SK-N-SH treated with all-trans-retinoic acid at 6 μM for 48 hours (cell line): ENCODE data around the gene RCOR1.

Experiments
- ARNTL ChIP-seq: fragments of 450-650 bp; formaldehyde crosslinking; IDR thresholded peaks from 2 replicates; pipeline ENCODE4 v1.5.0; 2020; ENCODE audit warnings: low read depth, mild to moderate bottlenecking, moderate library complexity, borderline replicate concordance
- OSR1 ChIP-seq: fragments of 250-450 bp; sonication (Bioruptor Pico); IDR thresholded peaks from 2 replicates; pipeline ENCODE4 v1.8.0; 2022; ENCODE audit warnings: moderate library complexity, mild to moderate bottlenecking, inconsistent platforms
- PPARA ChIP-seq: fragments of 250-450 bp; sonication (Bioruptor Pico); IDR thresholded peaks from 2 replicates; pipeline ENCODE4 v1.5.0; 2020; ENCODE audit warnings: mild to moderate bottlenecking, borderline replicate concordance
- TCF4 ChIP-seq: fragments of 250-450 bp; sonication (Bioruptor Pico); IDR thresholded peaks from 2 replicates; pipeline ENCODE4 v1.8.0; 2021; ENCODE audit warnings: mild to moderate bottlenecking, moderate library complexity, borderline replicate concordance
- ZC3H10 ChIP-seq: fragments of 250-450 bp; sonication (Bioruptor Pico); IDR thresholded peaks from 2 replicates; pipeline ENCODE4 v1.5.1; 2021; ENCODE audit warnings: mild to moderate bottlenecking, moderate library complexity
- ZFP3 ChIP-seq: fragments of 250-450 bp; sonication (Bioruptor Pico); IDR thresholded peaks from 2 replicates; pipeline ENCODE4 v1.5.0; 2020; ENCODE audit warnings: mild to moderate bottlenecking, moderate library complexity
- ZFP30 ChIP-seq: fragments of 450-650 bp; formaldehyde crosslinking; IDR thresholded peaks from 2 replicates; pipeline ENCODE4 v1.5.0; 2022; ENCODE audit warnings: mild to moderate bottlenecking, moderate library complexity
- ZNF70 ChIP-seq: fragments of 450-650 bp; formaldehyde crosslinking; IDR thresholded peaks from 2 replicates; pipeline ENCODE4 v1.5.0; 2020; ENCODE audit warnings: mild to moderate bottlenecking, moderate library complexity

GRCh38 chr14:102593061-102593824 is 794 bp downstream of the RCOR1 start:
- TF ChIP-seq ARNTL (CRISPR knock-in tag) (no peak), ZFP3 (CRISPR knock-in tag) (no peak), ZNF70 (CRISPR knock-in tag) (no peak), OSR1 (CRISPR knock-in tag) (no peak), ZFP30 (CRISPR knock-in tag) (no peak), ZC3H10 (no peak), TCF4 (CRISPR knock-in tag) (no peak), PPARA (CRISPR knock-in tag) (no peak)
